Stimulated activated CD8-positive, alpha-beta memory T cell treated with anti-CD3 and anti-CD28 coated beads, Interleukin-12 subunit alpha, Interleukin-12 subunit beta, amount 100 ng/mL, for 4 hours (primary cell): ENCODE data around the gene LRRC42.

Source experiments
- DNase-seq: peaks from one replicate; pipeline ENCODE4 v3.0.0-alpha.2; 2020; ENCODE audit warnings: low read depth

Gene LRRC42

DNA sequence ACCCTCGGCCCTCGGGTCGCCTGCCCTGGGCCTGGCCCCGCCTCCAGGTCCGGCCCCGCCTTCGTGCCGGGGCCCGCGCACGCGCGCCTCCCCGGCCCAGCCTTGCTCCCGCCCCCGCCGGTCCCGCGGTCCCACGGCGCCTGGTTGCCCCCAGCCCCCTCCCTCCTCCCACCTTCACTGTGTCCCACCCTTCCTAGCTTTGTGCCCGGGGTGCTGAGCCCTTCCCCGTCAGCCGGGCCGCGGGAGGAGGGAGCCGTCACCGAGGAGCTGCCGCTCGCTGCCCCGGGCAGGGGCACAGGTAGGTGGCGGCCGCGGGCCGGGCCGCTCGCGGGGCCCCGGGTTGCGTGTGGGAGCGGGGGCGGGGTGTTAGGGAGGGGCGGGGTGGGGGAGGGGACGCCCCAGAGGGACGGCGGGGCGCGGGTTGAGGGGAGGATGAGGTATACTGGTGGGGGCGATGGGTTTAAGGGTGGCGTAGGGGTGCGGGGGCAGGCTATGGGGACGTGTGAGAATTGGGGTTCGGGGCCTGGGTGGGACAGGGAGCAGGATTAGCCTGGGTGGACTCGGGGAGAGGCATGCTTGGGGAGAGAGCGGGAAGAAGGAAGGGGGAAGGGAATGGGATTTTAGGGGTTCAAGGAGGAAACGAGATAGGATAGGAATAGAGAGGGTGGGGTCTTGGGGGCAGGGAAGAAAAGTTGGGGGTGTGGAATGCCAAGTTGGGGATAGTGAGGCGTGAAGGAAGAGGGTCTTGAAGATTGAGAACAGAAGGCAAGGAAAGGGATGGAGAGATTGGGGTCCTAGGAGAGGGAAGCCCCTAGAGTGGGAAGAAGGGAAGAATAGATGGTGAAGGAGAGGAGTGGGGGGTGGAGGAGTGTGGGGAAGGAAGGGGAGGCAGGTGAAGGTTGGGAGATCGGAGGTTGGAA, at the start of gene LRRC42:
Gene LRRC42 (plus strand): TSS at position 99 of the 920 bp plus-strand sequence. CDS start 5,650 bp downstream, outside the sequence.
- no peak for DNase-seq

- DNase-seq: no peak
Observed at GRCh38 chr1:53896635-53897229, 49.4 kb upstream of the LRRC42 start.

GRCh38 chr1:53899206-53899628, 46.9 kb upstream of the LRRC42 start:
- DNase-seq: no peak

- DNase-seq: no peak
Observed at GRCh38 chr1:53899708-53900107, 46.4 kb upstream of the LRRC42 start.

DNA sequence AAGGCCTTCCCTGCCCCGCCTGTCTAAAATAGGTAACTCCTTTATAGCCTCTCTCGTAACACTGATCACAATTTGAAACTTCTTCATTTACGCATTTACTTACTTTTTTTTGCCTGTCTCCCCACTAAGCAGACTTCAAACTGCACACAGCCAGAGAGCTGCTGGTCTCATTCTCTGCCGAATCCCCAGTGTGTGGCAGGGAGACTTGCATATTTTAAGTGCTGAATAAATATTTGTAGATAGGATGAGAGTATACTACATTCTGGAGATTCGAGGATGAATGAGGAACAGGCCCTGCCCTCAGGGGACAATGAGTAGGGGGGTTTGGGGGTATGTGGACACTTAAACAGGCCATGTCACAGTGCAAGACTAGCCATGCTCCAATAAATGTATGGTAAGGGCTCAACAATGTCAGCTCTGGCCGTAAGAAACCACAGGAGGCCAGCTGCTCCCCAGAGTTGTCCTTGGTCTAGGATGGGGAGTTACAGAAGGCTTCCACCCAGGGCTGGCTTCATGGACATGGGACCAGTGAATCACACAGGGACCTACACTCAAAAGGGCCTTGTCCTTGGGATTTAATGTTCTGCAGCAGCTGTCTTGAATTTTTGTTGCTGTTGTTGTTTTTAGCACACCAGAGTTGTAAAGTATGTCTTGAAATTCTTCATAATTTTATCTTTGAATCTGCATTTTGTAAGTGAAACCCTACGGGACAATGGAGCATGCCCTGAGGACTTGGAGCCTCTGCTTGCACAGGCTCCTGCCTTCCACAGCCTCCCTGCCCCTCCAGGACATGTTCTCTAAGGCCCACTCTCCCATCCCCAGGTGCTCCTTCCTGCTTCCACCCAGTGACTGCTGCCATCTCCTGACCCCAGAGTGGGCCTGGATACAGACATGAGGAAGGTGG, 43.7 kb upstream of the LRRC42 start:
- no peak for DNase-seq

DNA sequence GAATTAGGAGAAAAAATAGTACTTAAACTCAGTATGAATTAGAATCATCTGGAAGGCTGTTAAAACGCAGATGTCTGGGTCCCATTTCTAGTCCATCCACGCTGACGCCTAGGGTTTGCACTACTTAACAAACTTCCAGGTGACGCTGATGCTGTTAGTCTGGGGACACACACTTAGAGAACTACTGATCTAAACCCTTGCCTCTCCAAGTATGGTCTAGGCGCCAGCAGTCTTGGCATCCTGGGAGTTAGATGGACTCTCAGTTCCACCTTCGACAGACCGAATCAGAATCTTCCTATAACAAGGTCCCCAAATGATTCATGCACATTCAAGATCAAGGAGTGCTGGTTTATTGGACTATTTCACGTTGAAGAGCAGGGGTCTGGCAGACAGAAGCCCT, 40.6 kb upstream of the LRRC42 start:
- DNase-seq: no peak

DNA sequence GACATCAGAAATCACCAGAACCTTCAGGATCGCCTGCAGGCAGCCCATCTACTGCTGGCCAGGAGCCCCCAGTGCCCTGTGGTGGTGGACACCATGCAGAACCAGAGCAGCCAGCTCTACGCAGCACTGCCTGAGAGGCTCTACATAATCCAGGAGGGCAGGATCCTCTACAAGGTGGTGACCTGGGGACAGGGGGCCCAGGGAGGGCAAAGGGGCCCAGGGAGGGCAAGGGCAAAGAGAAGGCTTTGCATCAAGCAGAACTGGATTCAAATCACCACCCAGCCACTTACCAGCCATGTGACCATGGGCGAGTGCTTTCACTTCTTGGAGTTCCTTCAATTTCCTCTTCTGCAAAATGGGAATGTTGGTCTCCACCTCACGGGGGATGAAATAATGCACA, 40.0 kb upstream of the LRRC42 start:
- DNase-seq: no peak

DNA sequence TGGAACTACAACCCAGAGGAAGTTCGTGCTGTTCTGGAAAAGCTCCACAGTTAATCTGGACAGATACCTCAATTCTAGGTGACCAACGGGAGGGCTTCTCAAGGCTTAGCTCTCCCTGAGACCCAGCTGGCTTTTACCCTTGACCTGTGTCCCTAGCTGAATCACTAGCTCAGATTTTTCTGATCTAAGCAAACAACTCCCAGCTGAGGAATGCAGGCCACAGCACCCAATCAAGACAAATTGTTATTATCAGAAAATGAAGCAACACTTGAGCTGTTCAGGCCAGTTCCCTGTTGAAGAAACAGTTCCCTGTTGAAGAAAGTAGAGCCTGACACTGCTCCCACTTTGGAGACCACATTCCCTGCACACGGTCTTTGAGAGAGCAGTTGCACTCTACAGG, 36.2 kb upstream of the LRRC42 start:
- no peak for DNase-seq

DNA sequence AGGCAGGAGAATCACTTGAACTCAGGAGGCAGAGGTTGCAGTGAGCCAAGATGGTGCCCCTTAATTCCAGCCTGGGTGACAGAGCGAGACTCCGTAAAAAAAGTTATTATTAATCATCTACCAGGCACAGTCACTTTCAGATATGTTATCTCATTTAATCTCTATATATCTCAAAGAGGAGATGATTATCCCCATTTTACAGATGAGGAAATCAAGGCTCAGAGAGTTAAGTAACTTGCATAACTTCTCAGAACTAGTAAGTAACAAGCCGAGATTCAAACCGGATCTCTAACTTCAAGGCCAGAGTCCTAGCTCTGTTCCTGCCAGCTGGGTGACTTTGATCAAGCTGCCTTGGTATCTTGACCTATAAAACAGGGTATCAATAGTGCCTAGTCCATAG, 34.7 kb upstream of the LRRC42 start:
- no peak for DNase-seq

- no peak for DNase-seq
Observed at GRCh38 chr1:53913352-53914033, 32.7 kb upstream of the LRRC42 start.

DNA sequence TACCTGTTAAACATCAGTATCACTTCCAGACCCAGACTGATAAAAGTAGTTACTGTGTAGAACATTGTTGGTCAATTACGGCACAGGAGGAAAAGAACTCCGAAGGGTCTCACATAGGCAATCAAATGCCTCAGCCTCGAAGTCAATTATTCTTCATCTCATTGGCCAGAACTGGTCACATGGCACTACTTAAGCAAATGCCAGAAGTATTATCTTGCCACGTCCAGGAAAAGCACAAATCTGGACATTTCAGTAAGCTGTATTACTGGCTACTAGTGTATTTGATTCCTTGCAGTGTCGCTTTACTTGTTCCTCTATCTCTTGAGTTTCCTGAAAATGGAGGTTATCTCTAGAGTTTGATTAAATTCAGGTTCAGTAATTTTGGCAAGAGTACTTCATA, 27.8 kb upstream of the LRRC42 start:
- DNase-seq: no peak

GRCh38 chr1:53919675-53920066, 26.5 kb upstream of the LRRC42 start:
- no peak for DNase-seq

- no peak for DNase-seq
Observed at GRCh38 chr1:53927376-53927881, 18.7 kb upstream of the LRRC42 start.

DNA sequence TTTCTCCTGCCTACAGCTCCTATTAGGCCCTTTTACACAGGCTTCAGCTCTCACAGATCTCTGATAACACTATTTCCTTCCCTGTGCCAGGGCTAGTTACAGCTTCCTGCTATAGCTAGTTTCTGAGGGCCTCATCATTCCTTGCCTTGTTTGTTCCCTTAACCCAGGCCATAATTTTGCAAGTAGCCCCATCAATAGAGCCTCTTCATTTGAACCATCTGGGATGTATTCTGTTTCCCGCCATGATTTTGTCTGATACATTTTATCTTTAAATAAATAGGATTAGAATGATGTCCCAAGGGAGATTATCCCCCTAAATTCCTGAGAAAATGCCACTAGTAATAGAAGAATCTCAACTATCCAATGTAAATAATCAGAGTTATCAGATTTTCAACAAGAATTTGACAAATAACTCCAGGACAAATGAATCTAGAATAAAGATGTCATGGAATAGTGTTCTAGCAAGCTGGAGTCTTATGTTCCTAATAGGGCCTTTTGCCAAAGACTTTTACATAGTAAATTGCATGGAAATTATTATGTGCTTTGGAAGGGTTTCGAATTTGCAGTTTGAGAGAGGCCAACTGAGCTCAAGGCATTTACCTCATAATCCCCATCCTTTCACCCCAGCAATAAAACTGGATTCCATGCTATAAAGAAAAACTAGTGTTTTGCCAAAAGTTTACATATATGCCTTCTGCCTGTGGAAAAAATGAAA, 16.7 kb upstream of the LRRC42 start:
- DNase-seq: no peak

DNA sequence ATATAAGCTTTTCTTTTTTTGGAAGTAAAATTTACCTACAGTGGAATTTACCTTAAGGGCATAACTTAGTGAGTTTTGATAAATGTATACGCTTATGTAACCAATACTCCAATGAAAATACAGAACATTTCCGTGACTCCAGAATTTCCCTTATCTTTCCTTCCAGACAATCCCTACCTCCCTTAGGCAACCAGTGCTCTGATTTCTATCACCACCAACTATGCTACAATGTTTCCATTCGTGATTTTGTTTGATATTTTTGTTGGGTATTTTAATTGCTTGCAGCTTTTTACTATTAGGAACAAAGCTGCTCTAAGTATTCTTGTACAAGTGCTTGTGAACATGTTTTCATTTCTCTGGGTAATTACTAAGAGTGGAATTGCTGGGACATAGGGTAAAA, 15.2 kb upstream of the LRRC42 start:
- no peak for DNase-seq

GRCh38 chr1:53931523-53931922, 14.6 kb upstream of the LRRC42 start:
- DNase-seq: no peak

DNA sequence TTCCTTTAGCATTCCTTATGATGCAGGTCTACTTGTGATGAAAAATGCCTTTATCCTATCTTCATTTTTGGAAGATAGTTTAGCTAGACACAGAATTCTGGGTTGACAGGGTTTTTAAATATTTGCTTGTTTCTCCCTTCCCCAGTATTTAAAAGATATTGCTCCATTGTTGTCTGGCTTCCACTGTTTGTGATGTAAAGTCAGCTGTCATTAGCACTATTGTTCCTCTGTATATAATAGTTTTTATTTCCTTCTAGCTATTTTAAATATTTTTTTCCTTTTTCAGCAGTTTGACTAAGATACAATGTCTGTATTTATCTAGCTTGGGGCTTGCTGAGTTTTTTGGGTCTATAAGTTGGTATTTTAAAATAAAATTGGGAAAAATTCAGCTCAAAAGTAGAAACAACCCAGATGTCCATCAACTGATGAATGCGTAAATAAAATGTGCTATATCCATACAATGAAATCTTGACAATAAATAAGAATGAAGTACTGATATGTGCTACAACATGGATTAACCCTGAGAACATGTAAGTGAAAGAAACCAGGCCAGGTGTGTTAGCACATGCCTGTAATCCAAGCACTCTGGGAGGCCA, 11.9 kb upstream of the LRRC42 start:
- DNase-seq: no peak

DNA sequence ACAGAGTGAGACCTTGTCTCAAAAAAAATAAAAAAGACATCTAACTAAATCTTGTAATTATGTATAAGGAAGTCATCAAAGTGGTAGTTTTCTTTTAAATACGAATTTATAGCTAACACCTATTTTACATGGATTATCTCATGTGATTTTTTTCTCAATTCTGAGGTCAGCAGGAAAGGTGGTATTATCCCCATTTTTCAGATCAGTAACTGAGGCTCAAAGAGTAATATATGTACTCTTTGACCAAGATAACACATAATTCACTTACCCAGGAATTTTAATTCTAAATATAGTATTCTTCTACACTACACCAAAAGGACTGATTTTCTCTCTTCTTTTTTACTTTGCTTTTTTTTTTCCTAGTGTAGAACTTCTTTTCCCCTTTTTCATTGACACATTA, 9.7 kb upstream of the LRRC42 start:
- DNase-seq: no peak

GRCh38 chr1:53938136-53938830, 7.9 kb upstream of the LRRC42 start:
- DNase-seq: no peak
